Measurements from ENCODE around the gene USP48.

GRCh38 chr1:21693732-21694131 is 89.2 kb downstream of the USP48 start:
- TF ChIP-seq CTCF (IDR thresholded peaks at IDR 0.05): no peak
- no peak for TF ChIP-seq POLR2A (IDR thresholded peaks at IDR 0.05)

Measured in adrenal gland (tissue), 5 donors.